HG03095 (cell line): Measurements from ENCODE around the gene POLDIP3.
"Not testable (repeated sequence)": the region's sequence is repeated elsewhere in the genome, so short reads cannot be mapped to it uniquely, and the experiment has no call there.

ENCODE experiments used
- ATAC-seq: cut with Tn5 transposase; IDR thresholded peaks from one replicate; pipeline ENCODE4 v1.9.1; 2021; ENCODE audit warnings: moderate library complexity; ENCODE audit not compliant: unreplicated experiment

Gene POLDIP3

DNA sequence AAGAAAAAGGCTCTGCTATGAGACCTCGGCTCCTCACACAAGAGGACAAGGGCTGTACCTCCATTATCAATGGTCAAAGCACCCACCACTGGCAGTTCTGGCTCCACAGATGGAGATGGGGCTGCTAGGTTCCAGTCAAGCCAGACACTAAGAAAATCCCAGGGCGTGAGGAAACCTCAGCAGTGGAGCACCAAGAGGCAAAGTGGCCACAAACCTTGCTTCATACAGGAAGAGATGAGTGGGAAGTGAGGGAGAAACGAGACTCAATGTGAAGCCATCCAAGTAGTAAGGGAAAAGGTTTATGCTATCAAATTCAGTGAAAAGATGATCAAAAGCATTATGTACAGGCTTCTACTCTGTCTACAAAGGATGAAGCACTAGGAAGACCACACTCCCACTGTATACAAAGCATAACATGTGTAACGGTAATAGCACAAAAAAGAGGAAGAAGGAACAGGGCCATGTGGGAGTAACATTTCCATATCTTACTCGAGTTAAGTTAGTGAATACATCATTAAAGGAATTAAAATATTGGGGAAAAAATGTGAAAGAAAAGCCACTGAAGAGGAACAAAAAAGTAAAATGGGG is 27.0 kb downstream of the POLDIP3 start:
- no peak for ATAC-seq

DNA sequence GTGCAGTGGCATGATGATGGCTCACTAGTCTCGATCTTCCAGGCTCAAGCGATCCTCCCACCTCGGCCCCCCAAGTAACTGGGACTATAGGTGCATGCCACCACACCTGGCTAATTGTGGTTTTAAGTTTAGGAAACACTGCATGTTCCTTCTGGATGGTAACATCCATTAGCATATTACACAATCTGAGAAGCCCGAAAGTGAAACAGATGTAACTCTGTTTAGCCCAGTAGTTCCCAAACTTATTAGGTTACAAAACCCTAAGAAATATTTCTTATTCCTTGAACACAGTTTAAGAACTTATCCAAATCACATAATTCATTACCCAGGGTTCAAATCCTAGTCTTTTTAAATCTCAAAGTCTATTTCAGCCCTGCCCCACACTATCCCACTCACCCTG is 28.3 kb downstream of the POLDIP3 start:
- ATAC-seq, result no peak

DNA sequence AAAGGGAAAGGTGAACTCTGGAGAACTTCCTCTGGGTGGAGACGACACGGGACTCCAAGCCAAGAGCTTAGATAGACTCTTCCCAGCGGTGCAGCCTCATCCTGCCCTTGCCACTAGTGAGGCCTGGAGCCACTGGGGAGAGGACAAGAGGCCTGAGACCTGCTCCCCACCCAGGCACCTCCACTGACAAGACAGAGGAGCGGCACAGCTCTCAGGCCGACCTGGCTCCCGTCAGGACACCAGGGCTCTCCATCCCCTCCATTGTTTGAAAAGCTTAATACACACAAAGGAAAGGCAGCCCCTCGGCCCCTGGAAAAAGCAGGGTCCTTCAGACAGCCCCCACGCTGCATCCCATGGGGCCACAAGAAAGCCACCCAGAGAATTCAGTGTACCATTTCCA is 29.6 kb downstream of the POLDIP3 start:
- ATAC-seq, result no peak

DNA sequence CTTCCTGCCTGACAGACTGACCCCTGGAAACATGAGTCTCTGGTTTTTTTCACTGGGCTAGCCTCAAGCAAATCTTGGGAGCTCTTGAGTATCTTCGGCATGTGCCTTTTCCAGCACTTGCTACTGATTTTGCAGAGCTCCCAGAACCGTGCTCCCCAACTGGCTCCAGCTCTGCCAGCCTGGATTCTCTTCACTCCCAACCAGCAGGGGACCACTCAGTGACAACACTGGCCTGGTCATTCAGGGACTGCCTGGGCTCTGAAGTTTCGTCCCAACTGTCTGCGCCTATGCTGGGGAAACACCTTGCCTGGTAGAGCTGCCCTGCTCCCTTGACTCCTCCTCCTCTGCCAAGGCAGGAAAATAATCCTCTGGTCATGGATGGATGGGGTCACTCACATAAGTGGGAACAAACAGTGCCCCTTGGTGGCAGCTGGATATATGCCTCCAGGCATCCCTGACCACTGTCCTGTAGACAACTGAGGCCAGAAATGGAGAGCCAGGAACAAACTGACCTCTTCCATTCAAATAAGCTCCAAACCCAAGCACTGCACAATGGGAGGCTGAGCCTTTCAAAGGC is 30.2 kb downstream of the POLDIP3 start:
- no peak for ATAC-seq

DNA sequence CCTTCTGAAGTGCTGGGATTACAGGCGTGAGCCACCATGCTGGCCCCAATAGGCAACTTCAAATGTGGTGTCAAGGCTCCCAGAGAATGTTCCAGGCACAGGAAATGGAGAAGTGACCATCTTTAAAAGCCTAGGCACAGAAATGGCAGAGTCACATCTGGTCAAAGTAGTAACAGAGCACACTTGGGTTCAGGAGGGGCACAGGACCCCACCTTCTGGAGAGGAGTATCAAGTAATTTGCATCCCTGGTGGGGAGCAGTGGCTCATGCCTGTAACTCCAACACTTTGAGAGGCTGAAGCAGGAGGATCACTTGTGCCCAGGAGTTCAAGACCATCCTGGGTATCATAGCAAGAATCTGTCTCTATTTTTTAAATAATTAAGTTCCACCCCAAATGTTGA is 31.7 kb downstream of the POLDIP3 start:
- no peak for ATAC-seq

DNA sequence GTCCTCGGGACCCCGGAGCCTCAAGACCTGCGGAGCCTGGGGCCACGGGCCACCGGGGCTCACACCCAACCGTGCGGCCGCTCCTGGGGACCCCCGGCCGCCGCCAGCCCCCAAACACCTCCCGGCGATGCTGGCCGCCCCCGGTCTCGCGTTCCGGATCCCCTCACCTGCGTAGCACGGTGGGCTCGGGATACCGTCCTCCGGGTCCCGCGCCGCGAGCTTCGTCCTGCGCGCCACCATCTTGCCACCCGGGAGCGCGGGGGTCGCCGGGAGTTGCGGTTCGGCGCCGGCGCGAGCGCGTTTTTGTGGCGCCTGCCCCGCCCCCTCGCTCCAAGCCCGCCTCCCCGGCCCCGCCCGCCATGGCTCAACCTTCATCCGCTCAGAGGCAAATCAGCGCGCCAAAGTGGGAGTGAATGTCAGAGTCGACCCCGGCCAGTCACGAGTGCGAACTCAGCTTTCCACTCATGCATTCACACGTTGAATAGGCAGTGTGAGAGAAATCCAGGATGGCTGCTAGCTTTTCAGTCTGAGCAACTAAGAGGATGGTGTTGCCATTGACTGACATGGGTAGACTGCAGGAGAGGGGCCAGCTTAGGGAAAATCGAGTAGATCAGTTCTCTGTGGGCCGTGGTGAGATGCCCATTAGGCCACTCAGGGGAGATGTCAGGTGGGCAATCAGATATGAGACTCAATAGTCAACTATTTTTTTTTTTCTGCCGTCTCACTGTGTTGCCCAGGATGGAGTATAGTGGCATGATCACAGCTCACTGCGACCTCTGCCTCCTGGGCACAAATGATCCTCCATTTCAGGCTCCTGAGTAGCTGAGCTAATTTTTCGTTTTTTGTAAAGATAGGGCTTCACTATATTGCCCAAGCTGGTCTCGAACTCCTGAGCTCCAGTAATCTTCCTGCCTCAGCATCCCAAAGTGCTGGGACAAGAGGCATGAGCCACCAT is 32.6 kb downstream of the POLDIP3 start:
- ATAC-seq, result no peak

DNA sequence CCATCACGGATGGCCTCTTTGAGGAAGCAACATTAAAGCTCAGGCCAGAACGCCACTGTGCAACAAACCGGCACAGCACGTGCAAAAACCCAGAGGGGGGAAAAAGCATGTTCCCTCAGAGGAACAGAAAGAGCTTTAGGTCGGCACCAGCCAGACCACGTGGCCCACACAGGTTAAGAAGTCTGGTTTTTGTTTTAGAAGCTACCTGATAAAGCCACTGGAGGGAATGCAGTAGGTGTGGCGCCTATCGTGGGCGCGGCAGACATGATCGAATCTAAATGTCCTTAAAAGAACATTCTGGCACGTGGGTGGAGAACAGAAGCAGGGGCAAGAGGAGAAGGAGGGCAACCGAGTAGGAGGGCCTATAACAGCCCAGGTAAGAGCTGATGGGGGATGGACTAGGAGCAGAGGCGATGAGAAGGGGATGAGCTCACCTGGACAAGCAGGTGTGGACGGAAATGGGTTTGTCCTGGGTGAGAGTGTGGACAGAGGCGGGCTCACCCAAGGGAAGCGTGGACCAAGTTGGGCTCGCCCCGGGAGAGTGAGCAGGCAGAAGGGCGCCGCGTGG is 33.4 kb downstream of the POLDIP3 start:
- not testable (repeated sequence) for ATAC-seq

DNA sequence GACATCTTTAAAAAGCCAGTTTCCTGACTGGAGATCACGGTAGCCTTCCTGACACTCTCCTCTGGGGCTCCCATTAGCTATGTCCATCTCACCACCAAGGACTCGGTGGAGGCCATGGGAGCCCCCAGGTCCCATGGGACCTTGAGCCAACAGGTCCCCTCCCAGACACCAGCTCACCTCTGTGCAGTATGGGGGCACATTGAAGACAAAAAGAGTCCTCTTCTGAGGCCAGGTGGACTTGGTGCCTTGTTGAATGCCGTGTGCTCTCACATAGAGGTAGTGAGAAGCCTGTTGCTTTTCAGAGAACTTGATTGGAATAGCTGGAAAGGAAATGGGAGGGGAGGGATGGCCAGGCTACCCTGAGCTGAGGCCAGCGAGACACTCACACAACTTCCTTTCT is 34.6 kb downstream of the POLDIP3 start:
- not testable (repeated sequence) for ATAC-seq

DNA sequence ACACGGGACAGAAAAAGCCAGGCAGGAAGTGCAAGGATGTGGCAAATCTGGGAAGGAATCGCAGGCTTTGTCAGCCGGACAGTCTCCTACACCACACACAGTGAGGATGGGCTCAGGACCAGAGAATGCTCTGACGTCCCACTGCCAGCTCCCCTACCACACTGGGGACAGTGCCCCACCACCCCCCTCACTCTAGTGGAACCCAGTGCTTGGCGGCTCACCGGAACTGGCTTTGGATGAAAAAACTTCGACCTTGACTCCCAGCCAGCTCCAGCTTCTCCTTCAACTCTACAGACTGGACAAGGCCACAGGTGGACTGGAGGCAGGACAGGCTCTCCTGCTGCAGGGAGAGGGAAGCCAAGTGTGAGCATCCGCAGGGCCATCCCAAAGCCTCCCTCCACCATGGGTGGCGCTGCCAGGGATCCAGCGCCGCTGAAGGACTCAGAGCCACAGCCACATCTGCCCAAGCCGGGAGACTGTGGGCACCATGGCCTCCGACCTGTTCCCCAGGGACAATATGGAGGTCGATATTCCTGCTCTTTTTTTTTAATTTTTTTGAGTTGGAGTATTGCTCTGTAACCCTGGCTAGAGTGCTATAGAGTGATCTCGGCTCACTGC is 37.0 kb downstream of the POLDIP3 start:
- ATAC-seq, result no peak

DNA sequence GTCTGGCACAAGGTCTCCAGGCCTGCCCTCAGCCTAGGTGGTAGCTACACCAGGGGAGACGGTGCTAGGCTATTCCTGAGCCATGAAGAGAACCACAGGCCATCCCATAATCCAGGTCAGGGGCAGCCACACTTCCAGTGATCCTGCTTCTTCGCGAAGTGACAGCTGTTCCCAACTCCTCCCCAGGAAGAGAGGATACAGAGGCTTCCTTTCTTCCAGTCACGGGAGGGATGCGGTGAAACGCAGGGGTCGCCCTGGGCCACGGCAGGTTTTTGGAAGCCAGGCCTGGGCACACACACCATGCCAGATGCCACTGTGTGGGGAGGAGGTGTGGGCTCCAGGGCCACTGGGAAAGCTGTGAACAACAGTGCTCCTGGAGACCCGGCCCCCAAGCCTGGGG is 37.5 kb downstream of the POLDIP3 start:
- ATAC-seq, result not testable (repeated sequence)

DNA sequence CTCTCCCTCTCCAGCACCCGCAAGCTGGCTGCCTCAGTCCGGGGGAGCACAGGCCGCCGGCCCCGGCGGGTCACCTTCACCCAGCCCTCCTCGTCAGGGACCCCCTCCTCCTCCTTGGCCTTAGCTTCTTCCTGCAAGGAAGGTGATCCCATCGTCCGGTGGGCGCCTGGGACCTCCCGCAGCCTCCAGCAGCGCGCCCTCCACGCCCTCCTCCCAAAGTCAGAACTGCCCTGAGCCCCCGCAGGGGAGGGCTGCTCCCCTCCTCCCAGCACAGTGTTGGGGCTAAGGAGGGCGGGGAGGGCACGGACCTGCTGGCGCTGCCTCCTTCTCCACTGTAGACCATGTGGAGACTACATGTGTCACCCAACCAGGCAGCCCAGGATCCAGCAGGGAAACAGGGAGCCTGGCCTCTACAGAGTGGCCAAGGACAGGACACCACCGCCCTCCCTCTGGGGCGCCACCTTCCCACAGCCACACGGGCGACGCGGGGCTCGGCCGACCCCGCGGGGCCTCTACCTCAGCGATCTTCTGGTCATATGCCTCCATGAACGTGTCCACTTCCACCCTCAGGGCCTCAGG is 38.6 kb downstream of the POLDIP3 start:
- ATAC-seq, result not testable (repeated sequence)

DNA sequence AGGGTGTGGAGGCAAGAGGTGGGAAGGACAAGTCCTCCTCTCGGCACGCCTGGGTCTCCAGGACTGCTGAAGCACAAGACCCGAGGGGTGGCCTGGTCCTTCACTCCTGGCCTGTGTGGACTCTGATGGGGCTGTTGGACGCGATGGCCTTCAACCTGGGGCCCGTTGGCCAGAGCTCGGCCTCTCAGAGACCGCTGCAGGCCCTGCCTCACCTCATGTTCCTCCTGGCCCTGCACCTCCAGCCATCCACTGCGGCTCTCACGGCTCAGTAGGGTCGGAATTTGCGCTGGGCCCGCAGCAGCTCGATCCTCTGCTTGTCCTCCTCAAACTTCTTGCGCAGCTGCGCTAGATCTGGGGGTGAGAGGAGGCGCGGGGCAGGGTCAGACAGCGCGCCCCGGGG is 40.2 kb downstream of the POLDIP3 start:
- ATAC-seq, result not testable (repeated sequence)

DNA sequence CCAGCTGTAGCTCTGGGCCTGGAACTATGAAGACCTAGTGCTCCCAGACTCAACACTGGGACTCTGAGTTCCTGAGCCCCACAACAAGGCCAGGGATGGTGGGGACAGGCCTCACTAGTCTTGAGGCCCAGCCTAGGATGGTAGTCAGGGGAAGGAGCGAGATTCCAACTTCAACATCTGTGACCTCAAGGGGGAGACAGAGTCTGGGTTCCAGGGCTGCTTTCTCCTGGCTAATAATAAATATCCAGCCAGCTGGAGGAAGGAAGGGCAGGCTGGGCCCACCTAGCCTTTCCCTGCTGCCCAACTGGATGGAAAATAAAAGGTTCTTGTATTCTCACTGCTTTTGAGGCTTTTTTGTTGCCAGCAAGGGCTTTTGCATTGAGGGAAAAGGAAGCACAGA is 40.6 kb downstream of the POLDIP3 start:
- not testable (repeated sequence) for ATAC-seq

DNA sequence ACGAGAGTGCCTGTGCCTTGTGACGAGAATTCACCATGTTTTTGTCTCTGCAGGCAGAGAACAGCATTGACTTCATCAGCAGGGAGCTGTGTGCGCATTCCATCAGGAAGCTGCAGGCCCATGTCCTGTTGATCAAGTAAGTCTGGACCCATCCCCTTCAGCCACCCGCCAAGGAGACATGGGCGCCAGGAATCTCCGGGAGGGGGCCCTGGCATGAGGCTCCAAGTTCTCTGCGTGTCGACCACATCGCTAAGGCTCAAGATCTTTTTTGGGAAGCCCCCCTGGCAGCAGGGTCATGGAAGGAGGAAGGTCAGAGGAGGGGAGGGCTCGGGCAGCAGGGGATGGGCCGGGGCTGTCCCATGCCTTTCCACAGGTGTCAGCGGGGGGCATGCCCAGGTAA is 43.6 kb downstream of the POLDIP3 start:
- not testable (repeated sequence) for ATAC-seq

DNA sequence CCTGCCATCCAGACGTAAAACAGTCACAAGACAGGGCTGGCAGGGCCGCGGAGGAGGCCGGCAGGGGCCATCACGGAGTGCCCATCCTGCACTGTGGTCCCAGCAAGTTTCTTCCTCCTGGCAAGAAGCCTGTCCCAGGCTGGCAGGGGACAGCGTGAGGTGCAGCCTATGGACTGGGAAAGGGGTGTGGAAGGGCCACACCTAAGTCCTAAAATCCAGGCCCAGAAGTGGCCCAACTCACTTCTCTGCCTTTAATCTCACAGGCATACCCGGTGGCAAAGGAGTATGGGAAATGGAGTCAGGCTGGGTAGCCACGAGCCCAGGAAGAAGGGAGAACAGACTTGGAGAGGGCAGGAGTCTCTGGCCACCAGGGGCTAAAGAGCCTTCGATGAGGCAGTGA is 44.1 kb downstream of the POLDIP3 start:
- ATAC-seq, result not testable (repeated sequence)

DNA sequence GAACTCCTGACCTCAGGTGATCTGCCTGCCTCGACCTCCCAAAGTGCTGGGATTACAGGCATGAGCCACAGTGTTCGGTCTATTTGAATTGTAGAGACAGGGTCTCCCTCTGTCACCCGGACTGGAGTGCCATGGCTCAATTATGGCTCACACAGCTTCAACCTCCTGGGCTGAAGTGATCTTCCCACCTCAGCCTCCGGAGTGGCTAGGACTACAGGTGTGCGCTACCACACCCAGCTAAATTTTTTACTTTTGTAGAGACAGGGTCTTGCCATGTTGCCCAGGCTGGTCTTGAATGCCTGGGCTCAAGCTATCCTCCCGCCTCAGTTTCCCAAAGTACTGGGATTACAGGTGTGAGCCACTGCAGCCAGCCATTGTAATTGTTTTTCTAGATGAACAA is 46.7 kb downstream of the POLDIP3 start:
- ATAC-seq, result not testable (repeated sequence)

DNA sequence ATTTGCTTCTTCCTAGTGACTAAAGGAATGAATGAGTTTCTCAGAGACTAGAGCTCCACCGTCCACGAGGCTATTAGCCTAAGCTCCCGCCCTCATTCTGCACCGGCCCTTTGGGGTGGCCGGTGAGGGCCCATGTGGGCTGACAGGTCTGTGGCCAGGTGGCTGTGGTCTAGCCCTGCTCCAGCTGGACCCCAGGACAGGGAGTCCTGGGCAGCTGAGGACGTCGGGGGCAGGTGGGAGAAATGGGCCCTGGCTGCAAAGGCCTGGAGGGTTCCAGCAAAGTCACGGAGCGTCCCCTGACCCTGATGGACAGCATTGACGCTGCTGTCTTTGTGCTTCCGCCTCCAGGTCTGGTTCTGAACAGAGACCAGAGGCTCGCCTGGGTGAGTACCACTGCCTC is 48.7 kb downstream of the POLDIP3 start:
- no peak for ATAC-seq

DNA sequence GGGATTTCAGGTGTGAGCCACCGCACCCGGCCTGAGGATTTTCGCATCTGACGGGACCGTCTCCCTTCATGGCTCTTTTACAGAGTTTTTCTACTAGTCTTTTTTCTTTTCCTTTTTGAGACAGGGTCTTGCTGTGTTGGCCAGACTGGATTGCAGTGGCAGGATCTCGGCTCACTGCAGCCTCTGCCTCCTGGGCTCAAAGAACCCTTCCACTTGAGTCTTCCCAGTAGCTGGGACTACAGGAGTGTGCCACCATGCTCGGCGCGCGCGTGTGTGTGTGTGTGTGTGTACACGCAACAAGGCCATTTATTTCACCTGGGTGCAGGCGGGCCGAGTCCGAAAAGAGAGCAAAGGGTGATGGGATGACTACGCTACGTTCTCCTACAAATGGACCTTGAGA is 50.0 kb downstream of the POLDIP3 start:
- ATAC-seq, result no peak

DNA sequence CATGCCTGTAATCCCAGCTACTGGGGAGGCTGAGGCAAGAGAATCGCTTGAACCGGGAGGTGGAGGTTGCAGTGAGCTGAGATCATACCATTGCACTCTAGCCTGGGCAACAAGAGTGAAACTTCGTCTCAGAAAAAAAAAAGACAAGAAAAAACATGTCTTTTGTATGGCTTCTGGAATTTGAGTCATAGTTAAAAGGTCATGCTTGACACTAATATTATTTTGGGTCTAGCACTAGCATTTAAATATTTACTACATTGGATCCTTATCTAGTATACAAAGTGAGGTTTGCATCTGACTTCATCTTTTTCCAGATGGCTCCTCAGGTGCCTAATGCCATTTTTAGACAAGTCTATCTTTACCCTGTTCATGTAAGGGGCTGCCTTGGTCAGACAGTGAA is 50.7 kb downstream of the POLDIP3 start:
- not testable (repeated sequence) for ATAC-seq

DNA sequence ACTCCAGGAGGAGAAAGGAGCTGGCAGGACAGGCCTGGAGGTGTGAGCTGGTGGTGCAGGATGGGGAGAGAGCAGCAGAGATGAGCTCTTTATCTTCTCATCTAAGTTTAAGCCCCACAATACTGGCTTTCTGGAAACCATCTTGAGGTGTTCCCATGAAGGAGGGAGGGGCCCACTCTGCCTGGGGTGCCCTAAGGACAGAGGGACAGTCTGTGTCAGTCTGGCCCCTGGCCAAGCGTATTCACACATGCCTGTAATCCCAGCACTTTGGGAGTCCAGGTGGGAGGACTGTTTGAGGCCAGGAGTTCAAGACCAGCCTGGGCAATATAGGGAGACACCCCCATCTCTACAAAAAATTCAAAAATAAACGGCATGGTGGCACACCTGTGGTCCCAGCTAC is 52.0 kb downstream of the POLDIP3 start:
- no peak for ATAC-seq

DNA sequence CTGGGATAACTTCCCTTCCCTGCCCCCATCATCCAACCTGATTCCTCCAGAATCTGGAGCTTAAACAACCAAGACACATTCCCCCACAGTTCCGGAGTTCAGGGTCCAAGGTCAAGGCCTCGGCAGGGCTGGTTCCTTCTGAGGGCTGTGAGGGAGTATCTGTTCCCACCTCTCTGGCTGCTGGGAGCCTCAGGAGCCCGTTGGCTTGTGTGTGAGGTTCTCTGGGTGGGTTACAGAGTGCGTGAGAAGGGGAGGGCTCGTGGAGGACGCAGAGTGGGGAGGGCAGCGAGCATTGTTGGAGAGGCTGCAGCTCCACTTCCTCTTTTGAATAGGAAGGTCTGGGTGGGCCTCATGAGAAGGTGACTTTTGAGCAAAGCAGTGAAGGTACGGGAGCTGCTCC is 52.4 kb downstream of the POLDIP3 start:
- no peak for ATAC-seq
